Endothelial cell of umbilical vein (primary cell): ENCODE data around the gene TMEM82. TPM values are rescaled to one million over a fixed set of nuclear protein-coding genes. Genes with fewer than 3 reads are reported as not detected.

ENCODE experiments used
- BruUV-seq: library from RNA; stranded (reverse); fragments of 400-500 nt; replicated peaks from 2 replicates; lab custom pipeline; 2021; lab: Mats Ljungman, UMichigan
- CTCF ChIA-PET: fragments of 300-600, 350-600 bp; sonication (Branson Sonifier 250); formaldehyde crosslinking; loops from one replicate; lab custom pipeline; 2021; ENCODE audit warnings: antibody characterized with exemption, inconsistent platforms; lab: Charles Lee
- POLR2A ChIA-PET: fragments of 300-600, 350-600 bp; sonication (Branson Sonifier 250); formaldehyde crosslinking; loops from one replicate; lab custom pipeline; 2021; ENCODE audit warnings: antibody characterized with exemption, inconsistent platforms; lab: Charles Lee
- DNase-seq: peaks from one replicate; pipeline ENCODE4 v3.0.0-alpha.2; 2011; ENCODE audit warnings: low read depth, low spot score
- FAIRE-seq: peaks from 2 replicates; lab custom pipeline; 2011; peaks lifted over from hg19 to GRCh38; lab: Jason Lieb, UNC
- H2AFZ ChIP-seq: 2 replicates; pipeline ENCODE4 v1.6.0; 2012; ENCODE audit warnings: low read depth, low read length, control low read depth, inconsistent platforms
- H3K27ac ChIP-seq: 2 replicates; pipeline ENCODE4 v1.5.1; 2011; ENCODE audit warnings: low read depth, mild to moderate bottlenecking, control low read depth, low read length, moderate library complexity; ENCODE audit not compliant: insufficient read depth
- H3K27me3 ChIP-seq, 2 experiments: 2 replicates each; pipeline versions ENCODE4 v1.6.0 to v1.6.1; 2011; ENCODE audit warnings: low read length in 2 of 2, mixed read lengths in 1 of 2; ENCODE audit not compliant: control insufficient read depth in 2 of 2, insufficient read depth in 2 of 2
- H3K36me3 ChIP-seq, 2 experiments: 2 replicates in 1 of 2; 3 replicates in 1 of 2; pipeline ENCODE4 v1.5.1; 2011; ENCODE audit warnings: low read length in 2 of 2, mild to moderate bottlenecking in 1 of 2, moderate library complexity in 1 of 2; ENCODE audit not compliant: control insufficient read depth in 2 of 2, insufficient read depth in 2 of 2; ENCODE audit errors: extremely low read depth in 1 of 2
- H3K4me1 ChIP-seq: 3 replicates; pipeline ENCODE4 v1.5.1; 2011; ENCODE audit warnings: mild to moderate bottlenecking, low read length; ENCODE audit not compliant: control insufficient read depth, insufficient read depth; ENCODE audit errors: extremely low read depth
- H3K4me2 ChIP-seq: 2 replicates; pipeline ENCODE4 v1.6.1; 2011; ENCODE audit warnings: low read length, control low read depth, mixed read lengths; ENCODE audit not compliant: insufficient read depth
- H3K4me3 ChIP-seq, 3 experiments: fragments of 200-600 bp in 1 of 3; sonication (generic), shearing (Covaris generic) in 1 of 3; replicated peaks in 1 of 3; 2 replicates each; pipeline ENCODE4 v1.5.1; 2011 to 2016; ENCODE audit warnings: control low read depth in 3 of 3, low read length in 3 of 3, mild to moderate bottlenecking in 2 of 3, inconsistent platforms in 1 of 3, low read depth in 1 of 3, moderate library complexity in 1 of 3; ENCODE audit not compliant: insufficient read depth in 1 of 3
- H3K79me2 ChIP-seq: 2 replicates; pipeline ENCODE4 v1.6.0; 2012; ENCODE audit warnings: low read length, inconsistent platforms; ENCODE audit not compliant: control insufficient read depth, insufficient read depth
- H3K9ac ChIP-seq: replicated peaks from 2 replicates; pipeline ENCODE3; 2011; ENCODE audit warnings: low read length, control low read depth; ENCODE audit not compliant: insufficient read depth; ENCODE audit errors: extremely low read depth
- H3K9me1 ChIP-seq: replicated peaks from 3 replicates; pipeline ENCODE4 v1.6.0; 2011; ENCODE audit warnings: mild to moderate bottlenecking, low read length; ENCODE audit not compliant: control insufficient read depth, insufficient read depth; ENCODE audit errors: extremely low read depth
- H3K9me3 ChIP-seq: replicated peaks from 2 replicates; pipeline ENCODE4 v1.5.1; 2012; ENCODE audit warnings: low read length, inconsistent platforms; ENCODE audit not compliant: control insufficient read depth, insufficient read depth
- H4K20me1 ChIP-seq: replicated peaks from 2 replicates; pipeline ENCODE3; 2011; ENCODE audit warnings: mild to moderate bottlenecking, low read length; ENCODE audit not compliant: control insufficient read depth, insufficient read depth; ENCODE audit errors: extremely low read depth
- EZH2 ChIP-seq: IDR thresholded peaks from 2 replicates; pipeline ENCODE4 v1.6.1; 2012; ENCODE audit warnings: borderline replicate concordance, low read depth, mild to moderate bottlenecking, moderate library complexity, low read length, inconsistent platforms; ENCODE audit not compliant: severe bottlenecking
- FOS ChIP-seq: IDR thresholded peaks from 2 replicates; pipeline ENCODE4 v1.6.1; 2011; ENCODE audit warnings: mild to moderate bottlenecking, low read length, moderate library complexity, borderline replicate concordance; ENCODE audit not compliant: insufficient read depth
- GATA2 ChIP-seq: IDR thresholded peaks from 2 replicates; pipeline ENCODE4 v1.7.0; 2011; ENCODE audit warnings: low read depth, mild to moderate bottlenecking, moderate library complexity, mixed read lengths, low read length; ENCODE audit not compliant: insufficient read length, insufficient read depth
- JUN ChIP-seq: IDR thresholded peaks from 2 replicates; pipeline ENCODE4 v1.6.1; 2011; ENCODE audit warnings: borderline replicate concordance, low read depth; ENCODE audit not compliant: insufficient read length, insufficient read depth
- MYC ChIP-seq: IDR thresholded peaks from one replicate; pipeline ENCODE4 v1.6.1; 2011; ENCODE audit warnings: mild to moderate bottlenecking, low read depth, low read length
- POLR2A ChIP-seq: IDR thresholded peaks from 2 replicates; pipeline ENCODE4 v1.6.1; 2012; ENCODE audit warnings: low read depth, mild to moderate bottlenecking, control low read depth, low read length
- POLR2AphosphoS5 ChIP-seq: IDR thresholded peaks from 2 replicates; pipeline ENCODE4 v1.6.1; 2012; ENCODE audit warnings: low read depth, mild to moderate bottlenecking, control low read depth, low read length, moderate library complexity; ENCODE audit not compliant: insufficient read depth
- dilution Hi-C: fragments of 300-500 bp; cut with MboI; formaldehyde crosslinking; loops from one replicate; pipeline ENCODE4 v1.15.0; 2019; ENCODE audit warnings: low sequenced_read_pairs; ENCODE audit not compliant: extremely low pct_ligation_motif_present
- intact Hi-C: fragments of 100-400 bp; cut with micrococcal nuclease; formaldehyde crosslinking; loops from one replicate; pipeline ENCODE4 v1.10.0; 2022
- polyA plus RNA-seq, 4 experiments: library from polyadenylated mRNA; depleted of rRNA in 3 of 4; stranded (reverse) in 3 of 4; unstranded in 1 of 4; fragments of >200 nt; gene quantifications; 2 replicates each; pipeline versions ENCODE4 v1.2.1 to v1.2.3, GENCODE V29; 2011 to 2012; ENCODE audit warnings: missing spikeins in 1 of 4
- total RNA-seq: library from RNA; stranded (reverse); gene quantifications from 2 replicates; pipeline ENCODE4 v1.2.3, GENCODE V29; 2021
- TF ChIP-seq, protein P1 (sequence below): IDR thresholded peaks from 2 replicates; pipeline ENCODE4 v1.6.1; 2011; ENCODE audit not compliant: insufficient read depth, insufficient read length
- TF ChIP-seq, protein P2 (sequence below), 2 donors: IDR thresholded peaks; 1 replicate in 1 of 2; 2 replicates in 1 of 2; pipeline ENCODE4 v1.5.1; 2011; ENCODE audit warnings: low read length in 2 of 2, mild to moderate bottlenecking in 2 of 2, moderate library complexity in 2 of 2, control low read depth in 1 of 2, inconsistent platforms in 1 of 2, low read depth in 1 of 2; ENCODE audit not compliant: insufficient read depth in 1 of 2; ENCODE audit errors: extremely low read depth in 1 of 2

The TMEM82 gene
- total and polyA plus RNA-seq, 2 donors (not counting 3 experiments of a cell fraction or from before 2014, with no cell fraction given) = not detected

DNA sequence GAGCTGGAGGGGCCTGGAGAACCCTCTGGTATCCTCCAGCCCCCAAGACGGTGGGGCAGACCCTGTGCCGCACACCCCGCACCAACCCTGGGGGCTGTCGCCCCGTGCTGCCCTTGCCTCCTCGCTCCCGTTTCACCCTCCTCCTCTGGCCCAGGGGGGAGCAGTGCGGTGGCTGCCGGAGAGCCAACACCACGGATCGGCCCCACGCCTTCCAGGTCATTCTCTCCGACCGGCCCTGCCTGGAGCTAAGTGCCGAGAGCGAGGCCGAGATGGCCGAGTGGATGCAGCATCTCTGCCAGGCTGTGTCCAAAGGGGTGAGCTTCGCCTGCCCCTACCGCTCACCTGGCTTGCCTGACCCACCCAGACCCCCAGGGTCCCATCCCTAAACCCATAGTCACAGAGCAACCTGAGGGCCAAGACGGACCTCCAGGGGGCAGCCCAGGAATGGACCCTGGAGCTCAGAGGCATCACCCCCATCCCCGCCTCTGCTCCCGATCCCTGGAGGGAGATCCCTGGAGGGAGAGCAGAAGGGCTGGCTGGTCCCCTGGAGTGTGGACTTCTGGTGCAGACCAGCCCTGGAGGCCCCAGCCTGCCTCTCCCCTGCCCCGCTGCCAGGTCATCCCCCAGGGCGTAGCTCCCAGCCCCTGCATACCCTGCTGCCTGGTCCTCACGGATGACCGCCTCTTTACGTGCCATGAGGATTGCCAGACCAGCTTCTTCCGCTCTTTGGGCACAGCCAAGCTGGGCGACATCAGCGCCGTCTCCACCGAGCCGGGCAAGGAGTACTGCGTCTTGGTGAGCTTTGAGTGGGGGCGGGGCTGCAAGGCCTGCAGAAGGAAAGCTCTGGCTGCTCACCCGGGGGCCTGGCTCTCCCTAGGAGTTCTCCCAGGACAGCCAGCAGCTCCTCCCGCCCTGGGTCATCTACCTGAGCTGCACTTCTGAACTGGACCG, 10.3 kb upstream of the TMEM82 start:
- DNase-seq = no peak
- Histone ChIP-seq H4K20me1 (no peaks in the 10 kb centered on the region), H3K4me2 (no peak overlapping the region), H3K4me1 (no peaks in the 10 kb centered on the region), H3K27ac (no peak overlapping the region), H3K36me3 (peaks cover 9 to 58% of the 10 kb centered on the region in 2 experiments), H3K4me3 (no peak overlapping the region), H2AFZ (no peak overlapping the region), H3K27me3 (no peaks in the 10 kb centered on the region), H3K79me2 (no peaks in the 10 kb centered on the region), H3K9ac (no peak overlapping the region), H3K9me3 (no peaks in the 10 kb centered on the region), H3K9me1 (no peaks in the 10 kb centered on the region)
- CTCF ChIA-PET = interaction anchor here (1.0 to 1.2 kb wide), 2 partner anchors 46 to 138 kb away, joined by 4 to 5 read pairs; no protein-coding TSS in a partner anchor
- no peak for FAIRE-seq
- intact Hi-C loops (no loop called here), dilution Hi-C loops (no loop called here)
- POLR2A ChIA-PET = no interaction called here
- no TSS peak for BruUV-seq
- no peak for TF ChIP-seq POLR2A
- TF ChIP-seq JUN = no peak
- TF ChIP-seq, protein P1, sequence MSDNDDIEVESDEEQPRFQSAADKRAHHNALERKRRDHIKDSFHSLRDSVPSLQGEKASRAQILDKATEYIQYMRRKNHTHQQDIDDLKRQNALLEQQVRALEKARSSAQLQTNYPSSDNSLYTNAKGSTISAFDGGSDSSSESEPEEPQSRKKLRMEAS = no peak
- TF ChIP-seq, protein P2, sequence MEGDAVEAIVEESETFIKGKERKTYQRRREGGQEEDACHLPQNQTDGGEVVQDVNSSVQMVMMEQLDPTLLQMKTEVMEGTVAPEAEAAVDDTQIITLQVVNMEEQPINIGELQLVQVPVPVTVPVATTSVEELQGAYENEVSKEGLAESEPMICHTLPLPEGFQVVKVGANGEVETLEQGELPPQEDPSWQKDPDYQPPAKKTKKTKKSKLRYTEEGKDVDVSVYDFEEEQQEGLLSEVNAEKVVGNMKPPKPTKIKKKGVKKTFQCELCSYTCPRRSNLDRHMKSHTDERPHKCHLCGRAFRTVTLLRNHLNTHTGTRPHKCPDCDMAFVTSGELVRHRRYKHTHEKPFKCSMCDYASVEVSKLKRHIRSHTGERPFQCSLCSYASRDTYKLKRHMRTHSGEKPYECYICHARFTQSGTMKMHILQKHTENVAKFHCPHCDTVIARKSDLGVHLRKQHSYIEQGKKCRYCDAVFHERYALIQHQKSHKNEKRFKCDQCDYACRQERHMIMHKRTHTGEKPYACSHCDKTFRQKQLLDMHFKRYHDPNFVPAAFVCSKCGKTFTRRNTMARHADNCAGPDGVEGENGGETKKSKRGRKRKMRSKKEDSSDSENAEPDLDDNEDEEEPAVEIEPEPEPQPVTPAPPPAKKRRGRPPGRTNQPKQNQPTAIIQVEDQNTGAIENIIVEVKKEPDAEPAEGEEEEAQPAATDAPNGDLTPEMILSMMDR (IDR thresholded peaks at IDR 0.05; ENCODE audit: extremely low read depth in 1 of 2, insufficient read depth in 1 of 2, low read depth in 1 of 2, low read length in 2 of 2) = no peak
- TF ChIP-seq MYC = no peak
- no peak for TF ChIP-seq GATA2
- no peak for TF ChIP-seq FOS
- TF ChIP-seq POLR2AphosphoS5 = no peak
- TF ChIP-seq EZH2 = no peak
